Measurements from ENCODE around the gene XPNPEP2. TPM values are rescaled to one million over a fixed set of nuclear protein-coding genes. Genes with fewer than 3 reads are reported as not detected.
A peak's percentile ranks its signal among the peaks of the same experiment; 100 is the strongest.

The XPNPEP2 gene
- total RNA-seq, 3 donors from 2014 or later: 0.44 to 12.8 (median 3.9) TPM

DNA sequence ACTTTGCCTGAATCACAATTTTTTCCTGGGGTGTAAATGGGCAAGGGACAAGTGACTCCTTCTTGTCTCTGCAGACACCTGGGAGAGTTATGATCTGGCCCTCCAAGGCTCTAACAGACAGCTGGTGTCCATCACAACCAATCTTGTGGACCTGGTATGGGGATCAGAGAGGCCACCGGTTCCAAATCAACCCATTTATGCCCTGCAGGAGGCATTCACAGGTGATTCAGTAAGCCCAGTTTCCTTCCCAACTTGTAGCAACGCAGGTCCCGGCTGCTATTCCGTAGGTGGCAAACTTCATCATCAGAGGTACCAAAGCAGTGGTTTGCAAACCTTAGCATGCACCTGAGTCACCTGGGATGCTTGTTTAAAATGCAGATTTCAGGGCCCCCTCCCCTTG, 8.8 kb downstream of the XPNPEP2 start:
- peak overlapping the region in 1 of 2 donors; percentile 43 for H3K27ac ChIP-seq

DNA sequence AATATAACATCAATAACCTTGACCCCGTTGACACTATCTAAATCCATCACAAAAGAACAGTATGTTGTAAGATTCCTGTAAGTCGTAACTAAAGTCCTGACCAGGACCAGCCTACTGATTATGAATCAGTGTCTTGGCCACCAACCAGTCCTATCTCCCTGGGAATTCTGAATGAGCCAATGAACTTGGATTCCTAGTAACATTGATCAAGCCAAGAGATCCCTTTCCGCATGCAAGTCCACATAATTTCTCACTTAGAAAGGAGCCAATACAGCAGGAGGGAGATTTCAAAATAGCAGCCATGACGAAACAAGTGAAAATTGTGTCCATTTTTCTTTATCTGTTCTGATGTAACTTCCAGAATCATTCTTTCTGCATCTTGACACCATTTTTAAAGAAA, 9.5 kb downstream of the XPNPEP2 start:
- Histone ChIP-seq H3K36me3 (no peaks in the 10 kb centered on the region), H3K4me3 (no peak overlapping the region), H3K27me3 (peaks cover 0 to 22% of the 10 kb centered on the region in 2 donors), H3K27ac (no peak overlapping the region), H3K9me3 (no peaks in the 10 kb centered on the region), H3K4me1 (no peaks in the 10 kb centered on the region)
- DNase-seq (ENCODE audit: low spot score in 2 of 2): no peak
- no peak for TF ChIP-seq POLR2AphosphoS5 (IDR thresholded peaks at IDR 0.05)
- TF ChIP-seq, protein P1, sequence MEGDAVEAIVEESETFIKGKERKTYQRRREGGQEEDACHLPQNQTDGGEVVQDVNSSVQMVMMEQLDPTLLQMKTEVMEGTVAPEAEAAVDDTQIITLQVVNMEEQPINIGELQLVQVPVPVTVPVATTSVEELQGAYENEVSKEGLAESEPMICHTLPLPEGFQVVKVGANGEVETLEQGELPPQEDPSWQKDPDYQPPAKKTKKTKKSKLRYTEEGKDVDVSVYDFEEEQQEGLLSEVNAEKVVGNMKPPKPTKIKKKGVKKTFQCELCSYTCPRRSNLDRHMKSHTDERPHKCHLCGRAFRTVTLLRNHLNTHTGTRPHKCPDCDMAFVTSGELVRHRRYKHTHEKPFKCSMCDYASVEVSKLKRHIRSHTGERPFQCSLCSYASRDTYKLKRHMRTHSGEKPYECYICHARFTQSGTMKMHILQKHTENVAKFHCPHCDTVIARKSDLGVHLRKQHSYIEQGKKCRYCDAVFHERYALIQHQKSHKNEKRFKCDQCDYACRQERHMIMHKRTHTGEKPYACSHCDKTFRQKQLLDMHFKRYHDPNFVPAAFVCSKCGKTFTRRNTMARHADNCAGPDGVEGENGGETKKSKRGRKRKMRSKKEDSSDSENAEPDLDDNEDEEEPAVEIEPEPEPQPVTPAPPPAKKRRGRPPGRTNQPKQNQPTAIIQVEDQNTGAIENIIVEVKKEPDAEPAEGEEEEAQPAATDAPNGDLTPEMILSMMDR (IDR thresholded peaks at IDR 0.05): no peak
- TF ChIP-seq POLR2A (IDR thresholded peaks at IDR 0.05): no peak
- intact Hi-C loops (cut with DNase I; ENCODE audit: low total_unique reads): no loop called here

More for the DNA sequence above, 8.8 kb downstream of the XPNPEP2 start:
- Histone ChIP-seq H3K27me3 (peaks cover 0 to 24% of the 10 kb centered on the region in 2 donors), H3K4me1 (no peaks in the 10 kb centered on the region), H3K9me3 (no peaks in the 10 kb centered on the region), H3K36me3 (no peaks in the 10 kb centered on the region), H3K4me3 (no peak overlapping the region)
- TF ChIP-seq, protein P1 (IDR thresholded peaks at IDR 0.05): no peak
- TF ChIP-seq POLR2A (IDR thresholded peaks at IDR 0.05) (no peak), POLR2AphosphoS5 (IDR thresholded peaks at IDR 0.05) (no peak)
- no peak for DNase-seq (ENCODE audit: low spot score in 2 of 2)
- intact Hi-C loops (cut with DNase I; ENCODE audit: low total_unique reads): no loop called here

DNA sequence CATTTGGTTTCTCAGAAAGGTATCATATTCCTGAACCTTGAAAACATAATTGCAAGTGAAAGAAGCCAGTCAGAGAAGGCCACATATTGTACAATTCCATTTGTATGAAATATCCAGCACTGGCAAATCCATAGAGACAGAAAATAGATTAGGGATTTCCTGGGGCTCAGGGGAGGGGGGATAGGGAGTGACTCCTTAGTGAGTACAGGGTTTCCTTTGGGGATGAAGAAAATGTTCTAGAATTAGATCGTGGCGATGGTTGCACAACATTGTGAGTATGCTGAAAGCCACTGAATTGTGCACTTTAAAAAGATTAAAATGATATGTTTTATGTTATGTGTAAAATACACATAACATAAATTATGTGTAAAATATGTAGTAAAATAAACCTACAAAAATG, 10.3 kb downstream of the XPNPEP2 start:
- no peak for DNase-seq (ENCODE audit: low spot score in 2 of 2)
- no peak overlapping the region for H3K27ac ChIP-seq
- H3K36me3 ChIP-seq: no peaks in the 10 kb centered on the region
- H3K9me3 ChIP-seq: no peaks in the 10 kb centered on the region
- H3K27me3 ChIP-seq: peaks cover 0 to 15% of the 10 kb centered on the region in 2 donors
- TF ChIP-seq POLR2A (IDR thresholded peaks at IDR 0.05) (no peak), POLR2AphosphoS5 (IDR thresholded peaks at IDR 0.05) (no peak)
- TF ChIP-seq, protein P1 (IDR thresholded peaks at IDR 0.05): no peak
- no peaks in the 10 kb centered on the region for H3K4me1 ChIP-seq
- H3K4me3 ChIP-seq: no peak overlapping the region
- intact Hi-C loops (cut with DNase I; ENCODE audit: low total_unique reads): no loop called here

DNA sequence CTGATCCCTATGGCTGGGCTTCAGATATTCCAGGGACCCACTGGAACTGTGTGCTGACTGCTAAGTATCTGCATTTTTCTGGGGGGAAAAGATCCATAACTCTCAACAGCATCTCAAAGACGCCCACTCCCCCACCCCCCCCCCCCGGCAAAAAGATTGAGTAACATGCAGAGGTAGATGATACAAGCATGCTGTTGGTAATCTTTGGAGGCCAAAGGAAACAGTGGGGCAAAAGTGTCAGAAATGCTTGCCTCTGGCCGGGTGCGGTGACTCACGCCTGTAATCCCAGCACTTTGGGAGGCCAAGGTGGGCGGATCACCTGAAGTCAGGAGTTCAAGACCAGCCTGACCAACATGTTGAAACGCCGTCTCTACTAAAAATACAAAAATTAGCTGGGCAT, 12.2 kb downstream of the XPNPEP2 start:
- no peak overlapping the region for H3K4me3 ChIP-seq
- H3K9me3 ChIP-seq: no peaks in the 10 kb centered on the region
- intact Hi-C loops (cut with DNase I; ENCODE audit: low total_unique reads): no loop called here
- DNase-seq (ENCODE audit: low spot score in 2 of 2): no peak
- H3K4me1 ChIP-seq: no peaks in the 10 kb centered on the region
- H3K27ac ChIP-seq: no peak overlapping the region
- TF ChIP-seq POLR2AphosphoS5 (IDR thresholded peaks at IDR 0.05) (no peak), POLR2A (IDR thresholded peaks at IDR 0.05) (no peak)
- TF ChIP-seq, protein P1 (IDR thresholded peaks at IDR 0.05): no peak
- H3K36me3 ChIP-seq: no peaks in the 10 kb centered on the region
- H3K27me3 ChIP-seq: peaks cover 0 to 19% of the 10 kb centered on the region in 2 donors

DNA sequence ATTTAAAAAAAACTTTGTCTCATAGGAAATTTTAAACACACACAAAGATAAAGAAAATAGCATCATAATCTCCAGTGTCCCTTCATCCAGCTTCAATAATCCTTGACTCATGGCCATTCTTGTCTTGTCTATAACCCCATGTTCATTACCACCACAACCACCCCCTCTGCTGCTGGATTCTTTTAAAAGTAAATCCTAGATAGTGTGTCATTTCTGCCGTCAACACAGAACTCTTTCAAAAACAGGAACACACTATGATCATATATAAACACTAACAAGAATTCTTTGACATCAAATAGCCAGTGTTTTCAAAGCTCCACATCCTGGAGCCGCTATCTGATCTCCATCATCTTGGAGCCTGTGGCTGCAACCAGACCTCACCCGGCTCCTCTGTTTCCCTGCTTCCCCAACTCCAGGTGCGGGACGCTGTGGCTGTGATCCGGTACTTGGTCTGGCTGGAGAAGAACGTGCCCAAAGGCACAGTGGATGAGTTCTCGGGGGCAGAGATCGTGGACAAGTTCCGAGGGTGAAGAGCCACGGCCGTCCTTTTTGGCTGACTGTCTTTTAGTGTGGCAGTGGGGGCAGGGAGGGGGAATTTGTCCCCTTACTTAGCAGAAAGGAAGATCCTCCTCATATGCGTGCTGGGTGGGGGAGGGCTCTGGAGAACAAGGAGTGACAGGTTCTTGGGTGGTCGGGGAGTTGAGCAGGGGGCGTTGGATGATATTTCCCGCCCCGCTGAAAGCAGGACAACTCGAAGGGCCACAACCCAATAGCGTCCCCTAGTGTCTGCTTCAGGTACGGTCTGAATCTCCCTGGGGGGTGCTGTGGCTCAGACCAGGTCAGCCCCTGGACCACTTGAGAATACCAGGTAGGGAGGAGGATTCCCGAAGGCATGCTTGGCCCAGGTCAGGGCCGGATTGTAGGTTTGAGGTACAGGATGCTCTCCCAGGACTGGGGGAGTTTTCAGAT, 15.6 kb downstream of the XPNPEP2 start:
- no peak for DNase-seq (ENCODE audit: low spot score in 2 of 2)
- Histone ChIP-seq H3K27ac (no peak overlapping the region), H3K36me3 (no peaks in the 10 kb centered on the region), H3K27me3 (peaks cover 0 to 24% of the 10 kb centered on the region in 2 donors), H3K4me3 (no peak overlapping the region), H3K4me1 (no peaks in the 10 kb centered on the region), H3K9me3 (no peaks in the 10 kb centered on the region)
- intact Hi-C loops (cut with DNase I; ENCODE audit: low total_unique reads): no loop called here
- TF ChIP-seq, protein P1 (IDR thresholded peaks at IDR 0.05): no peak
- TF ChIP-seq POLR2AphosphoS5 (IDR thresholded peaks at IDR 0.05) (no peak), POLR2A (IDR thresholded peaks at IDR 0.05) (no peak)

Data from breast epithelium (tissue), 4 donors.